ENCODE data around the gene FBLN5.

The FBLN5 gene

DNA sequence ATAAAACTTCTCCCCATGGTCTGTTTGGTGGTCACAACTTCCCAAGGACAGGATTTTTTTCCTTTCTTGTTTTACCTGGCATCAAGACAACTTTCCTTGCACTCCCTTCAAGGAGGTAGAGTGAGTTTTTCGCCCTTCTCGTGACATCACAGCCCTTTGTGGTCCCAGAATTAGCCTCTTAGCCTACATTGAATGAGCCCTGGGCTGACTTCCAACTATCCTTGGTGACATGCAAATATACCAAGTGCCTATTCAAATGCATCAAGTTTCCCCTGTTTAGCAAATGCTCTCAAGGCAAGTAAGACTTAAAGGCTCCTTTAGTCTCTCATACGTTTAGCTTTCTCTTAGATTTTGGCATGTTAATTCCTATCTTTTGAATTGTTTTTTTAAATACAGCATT, 116.7 kb downstream of the FBLN5 start:
- no peak for DNase-seq (ENCODE audit: low read depth)
- no peak overlapping the region for H3K4me3 ChIP-seq (ENCODE audit: control insufficient read depth, low read depth, low read length)
- TF ChIP-seq, protein P1, sequence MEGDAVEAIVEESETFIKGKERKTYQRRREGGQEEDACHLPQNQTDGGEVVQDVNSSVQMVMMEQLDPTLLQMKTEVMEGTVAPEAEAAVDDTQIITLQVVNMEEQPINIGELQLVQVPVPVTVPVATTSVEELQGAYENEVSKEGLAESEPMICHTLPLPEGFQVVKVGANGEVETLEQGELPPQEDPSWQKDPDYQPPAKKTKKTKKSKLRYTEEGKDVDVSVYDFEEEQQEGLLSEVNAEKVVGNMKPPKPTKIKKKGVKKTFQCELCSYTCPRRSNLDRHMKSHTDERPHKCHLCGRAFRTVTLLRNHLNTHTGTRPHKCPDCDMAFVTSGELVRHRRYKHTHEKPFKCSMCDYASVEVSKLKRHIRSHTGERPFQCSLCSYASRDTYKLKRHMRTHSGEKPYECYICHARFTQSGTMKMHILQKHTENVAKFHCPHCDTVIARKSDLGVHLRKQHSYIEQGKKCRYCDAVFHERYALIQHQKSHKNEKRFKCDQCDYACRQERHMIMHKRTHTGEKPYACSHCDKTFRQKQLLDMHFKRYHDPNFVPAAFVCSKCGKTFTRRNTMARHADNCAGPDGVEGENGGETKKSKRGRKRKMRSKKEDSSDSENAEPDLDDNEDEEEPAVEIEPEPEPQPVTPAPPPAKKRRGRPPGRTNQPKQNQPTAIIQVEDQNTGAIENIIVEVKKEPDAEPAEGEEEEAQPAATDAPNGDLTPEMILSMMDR (conservative IDR thresholded peaks at IDR 0.05; ENCODE audit: control insufficient read depth, insufficient read depth, low read depth, low read length), result no peak

GRCh38 chr14:91829511-91829910, 118.0 kb downstream of the FBLN5 start:
- H3K4me3 ChIP-seq (ENCODE audit: control insufficient read depth, low read depth, low read length), result no peak overlapping the region
- no peak for DNase-seq (ENCODE audit: low read depth)

DNA sequence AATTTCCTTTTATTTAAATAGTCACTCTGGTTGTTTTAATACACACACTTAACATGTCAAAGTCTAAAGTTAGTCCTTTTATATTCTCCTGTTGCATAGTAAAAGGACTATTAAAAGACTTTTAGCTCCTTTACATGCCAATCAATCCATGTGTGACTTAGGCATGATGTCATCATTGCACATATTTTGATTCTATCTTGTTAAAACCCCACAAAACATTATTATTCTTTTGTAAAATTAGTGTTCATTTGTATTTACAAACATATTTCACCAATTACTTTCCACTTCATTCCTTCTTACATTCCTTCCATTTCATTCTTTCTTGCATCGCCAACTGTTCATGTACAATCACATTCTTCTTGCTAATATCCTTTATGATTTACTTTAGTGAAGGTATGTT, 119.7 kb downstream of the FBLN5 start:
- TF ChIP-seq, protein P1 (conservative IDR thresholded peaks at IDR 0.05; ENCODE audit: control insufficient read depth, insufficient read depth, low read depth, low read length), result no peak
- H3K4me3 ChIP-seq (ENCODE audit: control insufficient read depth, low read depth, low read length), result no peak overlapping the region
- DNase-seq (ENCODE audit: low read depth), result no peak

More at GRCh38 chr14:91829511-91829910, 118.0 kb downstream of the FBLN5 start:
- TF ChIP-seq, protein P1 (conservative IDR thresholded peaks at IDR 0.05; ENCODE audit: control insufficient read depth, insufficient read depth, low read depth, low read length), result no peak
